Stomach (tissue), 9 donors: Measurements from ENCODE around the gene WWOX. TPM values are rescaled to one million over a fixed set of nuclear protein-coding genes. Genes with fewer than 3 reads are reported as not detected.

Experiments
- DNase-seq, 2 donors: peaks; one replicate each; pipeline versions ENCODE4 v3.0.0 to v3.0.0-alpha.2; 2013 to 2019
- H3K27ac ChIP-seq, 5 donors: fragments of 200-600 bp in 4 of 5; sonication (generic) in 4 of 5; one replicate each; pipeline ENCODE4 v1.5.1; 2013 to 2019; ENCODE audit warnings: mild to moderate bottlenecking in 1 of 5, moderate library complexity in 1 of 5
- H3K27me3 ChIP-seq, 3 donors: fragments of 200-600 bp; sonication (generic); one replicate each; pipeline ENCODE4 v1.5.1; 2017 to 2019; ENCODE audit warnings: mixed run types in 1 of 3
- H3K36me3 ChIP-seq, 4 donors: fragments of 200-600 bp; sonication (generic); 1 replicate in 3 of 4; 2 replicates in 1 of 4; pipeline ENCODE4 v1.5.1; 2016 to 2019
- H3K4me1 ChIP-seq, 4 donors: fragments of 200-600 bp; sonication (generic); one replicate each; pipeline ENCODE4 v1.5.1; 2016 to 2019
- H3K4me3 ChIP-seq, 4 donors: fragments of 200-600 bp; sonication (generic) in 3 of 4; one replicate each; pipeline ENCODE4 v1.5.1; 2016 to 2019; ENCODE audit warnings: mild to moderate bottlenecking in 1 of 4
- H3K9me3 ChIP-seq, 4 donors: fragments of 200-600 bp; sonication (generic); one replicate each; pipeline ENCODE4 v1.5.1; 2016 to 2019
- EP300 ChIP-seq: sonication (generic); formaldehyde crosslinking; IDR thresholded peaks from one replicate; pipeline ENCODE4 v1.6.1; 2017; ENCODE audit warnings: antibody characterized with exemption
- POLR2A ChIP-seq, 4 donors: fragments of 450-650 bp; IDR thresholded peaks; one replicate each; pipeline ENCODE4 v1.6.1; 2016; ENCODE audit warnings: antibody characterized with exemption in 4 of 4, control low read depth in 2 of 4, mild to moderate bottlenecking in 1 of 4, moderate library complexity in 1 of 4
- POLR2AphosphoS5 ChIP-seq, 3 donors: sonication (generic); formaldehyde crosslinking; IDR thresholded peaks; one replicate each; pipeline ENCODE4 v1.6.1; 2016; ENCODE audit warnings: antibody characterized with exemption in 3 of 3
- WGBS, 5 donors: extraction: QIAGEN DNeasy Blood & Tissue Kit in 3 of 5; methylation state at CpG; one replicate each; pipeline versions ENCODE4 v1.1.5 to v1.1.7; 2013 to 2018; 5-methylcytosine and 5-hydroxymethylcytosine counted together
- intact Hi-C: fragments of 100-400 bp; cut with DNase I; formaldehyde crosslinking; loops from one replicate; pipeline ENCODE4 v1.15.1; 2023; ENCODE audit warnings: low total_unique reads
- polyA plus RNA-seq, 3 donors: library from polyadenylated mRNA; stranded (reverse); fragments of 200-250 nt; gene quantifications; one replicate each; pipeline ENCODE4 v1.2.3, GENCODE V29; 2013
- total RNA-seq, 5 donors: library from RNA; depleted of rRNA; stranded (reverse); fragments of >200 nt; gene quantifications; one replicate each; pipeline versions ENCODE4 v1.1.0 to v1.2.3, GENCODE V29; 2014 to 2016
- TF ChIP-seq, protein P1 (sequence below), 7 experiments: fragments of 450-650 bp in 4 of 7; fragments of 200-600 bp in 3 of 7; sonication (generic) in 3 of 7; IDR thresholded peaks; one replicate each; pipeline ENCODE4 v1.5.1; 2016 to 2019; ENCODE audit warnings: antibody characterized with exemption in 7 of 7, control low read depth in 2 of 7, mild to moderate bottlenecking in 1 of 7
- donor health status: healthy with polysubstance abuse.
- donor health status: Bipolar disorder and iron deficiency.
- donor health status: healthy.

The WWOX gene
- total and polyA plus RNA-seq, 8 donors = 7.7 to 129 (median 48.7) TPM

DNA sequence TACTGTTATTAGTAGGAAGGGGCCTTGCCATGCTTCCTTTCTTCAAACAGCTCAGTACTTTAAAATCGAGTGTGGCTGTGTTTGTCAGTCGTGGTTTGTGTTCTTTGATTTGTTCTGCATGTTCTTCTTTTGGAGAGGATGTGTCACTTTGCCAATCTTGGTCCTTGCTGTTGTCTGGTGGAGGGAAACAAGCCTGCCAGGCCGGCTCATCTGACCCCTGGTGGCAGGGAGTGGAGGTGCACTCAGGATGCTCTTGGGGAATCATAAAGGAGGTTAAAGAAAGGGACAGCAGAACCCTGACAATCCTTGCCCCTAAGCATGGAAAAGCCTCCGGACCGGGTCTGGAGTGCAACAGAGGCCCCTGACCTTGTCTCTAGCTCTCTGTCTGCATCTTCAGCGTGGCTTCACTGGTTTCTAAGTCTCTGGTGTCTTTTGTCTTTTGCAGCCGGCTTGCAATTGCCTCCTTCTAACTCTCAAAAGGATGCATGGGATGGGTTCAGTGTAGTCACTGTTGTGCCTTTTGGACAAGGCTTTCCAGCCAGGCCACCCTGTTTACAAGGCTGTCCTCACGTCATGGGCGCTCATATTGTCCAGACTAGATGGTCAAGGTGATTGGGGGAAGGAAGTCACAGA lies 135.8 kb downstream of the WWOX start:
- intact Hi-C loops = loop anchor here (10.0 kb wide), 1 partner anchor 120 kb away; no protein-coding TSS in a partner anchor
- peaks cover 0 to 22% (median 2%) of the 10 kb centered on the region in 4 donors for H3K4me1 ChIP-seq
- H3K27ac ChIP-seq = no peak overlapping the region
- H3K36me3 ChIP-seq = no peaks in the 10 kb centered on the region
- peak; percentile 78 to 81 for DNase-seq
- TF ChIP-seq, protein P1, sequence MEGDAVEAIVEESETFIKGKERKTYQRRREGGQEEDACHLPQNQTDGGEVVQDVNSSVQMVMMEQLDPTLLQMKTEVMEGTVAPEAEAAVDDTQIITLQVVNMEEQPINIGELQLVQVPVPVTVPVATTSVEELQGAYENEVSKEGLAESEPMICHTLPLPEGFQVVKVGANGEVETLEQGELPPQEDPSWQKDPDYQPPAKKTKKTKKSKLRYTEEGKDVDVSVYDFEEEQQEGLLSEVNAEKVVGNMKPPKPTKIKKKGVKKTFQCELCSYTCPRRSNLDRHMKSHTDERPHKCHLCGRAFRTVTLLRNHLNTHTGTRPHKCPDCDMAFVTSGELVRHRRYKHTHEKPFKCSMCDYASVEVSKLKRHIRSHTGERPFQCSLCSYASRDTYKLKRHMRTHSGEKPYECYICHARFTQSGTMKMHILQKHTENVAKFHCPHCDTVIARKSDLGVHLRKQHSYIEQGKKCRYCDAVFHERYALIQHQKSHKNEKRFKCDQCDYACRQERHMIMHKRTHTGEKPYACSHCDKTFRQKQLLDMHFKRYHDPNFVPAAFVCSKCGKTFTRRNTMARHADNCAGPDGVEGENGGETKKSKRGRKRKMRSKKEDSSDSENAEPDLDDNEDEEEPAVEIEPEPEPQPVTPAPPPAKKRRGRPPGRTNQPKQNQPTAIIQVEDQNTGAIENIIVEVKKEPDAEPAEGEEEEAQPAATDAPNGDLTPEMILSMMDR (IDR thresholded peaks at IDR 0.05) = peak in 5 of 7 experiments; percentile 83 to 95 (median 90)
- TF ChIP-seq POLR2A (IDR thresholded peaks at IDR 0.05) (no peak), POLR2AphosphoS5 (IDR thresholded peaks at IDR 0.05) (no peak)
- no peaks in the 10 kb centered on the region for H3K9me3 ChIP-seq
- no peaks in the 10 kb centered on the region for H3K27me3 ChIP-seq
- whole genome bisulfite sequencing, 5 donors = 40 to 48% (median 43%) methylated on average over 7 to 9 of the region's 9 CpGs
- no peak overlapping the region for H3K4me3 ChIP-seq

- no peak overlapping the region for H3K4me3 ChIP-seq
- TF ChIP-seq, protein P1 (IDR thresholded peaks at IDR 0.05) = no peak
- no peak for TF ChIP-seq POLR2A (IDR thresholded peaks at IDR 0.05)
- TF ChIP-seq EP300 = no peak
- no peak for TF ChIP-seq POLR2AphosphoS5 (IDR thresholded peaks at IDR 0.05)
- no peak overlapping the region for H3K27ac ChIP-seq
- H3K9me3 ChIP-seq = no peaks in the 10 kb centered on the region
- no peaks in the 10 kb centered on the region for H3K27me3 ChIP-seq
- no peaks in the 10 kb centered on the region for H3K36me3 ChIP-seq
- peaks cover 0 to 20% (median 8%) of the 10 kb centered on the region in 4 donors for H3K4me1 ChIP-seq
- 59 to 86% (median 75%) methylated on average over 4 of the region's 4 CpGs for WGBS, 5 donors
- DNase-seq = no peak
- intact Hi-C loops = loop anchor here (10.0 kb wide), 1 partner anchor 121 kb away; no protein-coding TSS in a partner anchor
Measured at GRCh38 chr16:78235876-78236275, 136.4 kb downstream of the WWOX start.

GRCh38 chr16:78237841-78238240 lies 138.4 kb downstream of the WWOX start:
- Histone ChIP-seq H3K9me3 (no peaks in the 10 kb centered on the region), H3K4me1 (peaks cover 17 to 34% (median 26%) of the 10 kb centered on the region in 4 donors), H3K36me3 (no peaks in the 10 kb centered on the region), H3K4me3 (no peak overlapping the region), H3K27me3 (no peaks in the 10 kb centered on the region), H3K27ac (no peak overlapping the region)
- intact Hi-C loops = loop anchor here (10.0 kb wide), 1 partner anchor 123 kb away; no protein-coding TSS in a partner anchor
- TF ChIP-seq EP300 = no peak
- TF ChIP-seq POLR2AphosphoS5 (IDR thresholded peaks at IDR 0.05) = no peak
- TF ChIP-seq POLR2A (IDR thresholded peaks at IDR 0.05) = no peak
- TF ChIP-seq, protein P1 (IDR thresholded peaks at IDR 0.05) = no peak
- no peak for DNase-seq
- 63 to 84% (median 71%) methylated on average over 2 of the region's 2 CpGs for WGBS, 5 donors

DNA sequence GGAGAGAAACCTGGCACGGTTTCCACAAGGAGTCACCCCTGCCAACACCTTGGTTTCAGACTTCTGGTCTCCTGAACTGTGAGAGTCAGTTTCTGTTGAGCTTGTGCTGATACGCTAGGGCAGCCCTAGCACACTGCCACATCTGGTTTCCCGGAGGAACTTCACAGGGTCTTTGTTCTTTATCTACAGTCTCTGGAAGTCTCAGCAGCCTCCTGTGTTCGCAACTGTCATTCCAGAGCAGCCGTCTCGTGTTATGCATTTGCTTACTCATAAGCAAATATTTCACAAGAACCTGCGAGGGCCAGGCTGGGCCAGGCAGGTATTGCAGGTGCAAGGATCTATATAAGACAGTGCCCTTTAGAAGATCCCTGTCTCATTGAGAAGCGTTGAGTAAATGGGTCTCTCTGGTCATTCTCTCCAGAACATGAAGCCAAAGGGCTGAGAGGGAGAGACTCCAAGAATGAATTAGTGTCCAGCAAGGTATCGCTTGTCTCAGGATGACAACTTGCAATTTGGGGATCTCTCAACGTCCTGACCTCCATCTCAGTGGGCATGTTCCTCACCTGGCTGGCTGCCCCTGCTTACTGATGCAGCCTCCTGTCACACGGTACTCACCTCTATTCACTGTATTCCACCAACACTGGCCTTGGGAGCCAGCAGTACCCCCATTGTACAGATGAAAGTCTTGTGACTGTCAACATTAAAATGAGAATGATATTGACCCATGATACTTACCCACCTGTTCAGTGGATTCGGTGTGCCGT lies 141.2 kb downstream of the WWOX start:
- Histone ChIP-seq H3K9me3 (no peaks in the 10 kb centered on the region), H3K27ac (peak overlapping the region in 3 of 5 donors; percentile 19 to 76 (median 25)), H3K36me3 (no peaks in the 10 kb centered on the region), H3K4me1 (peaks cover 24 to 46% (median 39%) of the 10 kb centered on the region in 4 donors), H3K4me3 (no peak overlapping the region), H3K27me3 (no peaks in the 10 kb centered on the region)
- 56 to 69% (median 66%) methylated on average over 13 of the region's 13 CpGs for WGBS, 5 donors
- intact Hi-C loops = no loop called here
- peak; percentile 65 to 83 for DNase-seq
- TF ChIP-seq POLR2A (IDR thresholded peaks at IDR 0.05) (no peak), EP300 (no peak), POLR2AphosphoS5 (IDR thresholded peaks at IDR 0.05) (peak in 2 of 3 donors; percentile 9 to 31)
- TF ChIP-seq, protein P1 (IDR thresholded peaks at IDR 0.05) = peak in 1 of 7 experiments; percentile 10
